Tibial nerve (tissue), 4 donors: ENCODE data around the gene SLC9A9. TPM values are rescaled to one million over a fixed set of nuclear protein-coding genes. Genes with fewer than 3 reads are reported as not detected.
A peak's percentile ranks its signal among the peaks of the same experiment; 100 is the strongest.

Source experiments
- DNase-seq, 2 donors: peaks; one replicate each; pipeline ENCODE4 v3.0.0-alpha.2; 2019; ENCODE audit warnings: low spot score in 2 of 2
- H3K27ac ChIP-seq, 4 donors: fragments of 200-600 bp; sonication (generic) in 3 of 4; one replicate each; pipeline ENCODE4 v1.5.1; 2017 to 2019; ENCODE audit warnings: mild to moderate bottlenecking in 1 of 4
- H3K27me3 ChIP-seq, 2 donors: fragments of 200-600 bp; sonication (generic) in 1 of 2; one replicate each; pipeline versions ENCODE4 v1.5.1 to v1.6.0; 2017 to 2019
- H3K36me3 ChIP-seq, 3 donors: fragments of 200-600 bp; sonication (generic); one replicate each; pipeline ENCODE4 v1.5.1; 2018 to 2019
- H3K4me1 ChIP-seq, 4 donors: fragments of 200-600 bp; sonication (generic) in 3 of 4; one replicate each; pipeline ENCODE4 v1.5.1; 2017 to 2019
- H3K4me3 ChIP-seq, 4 donors: fragments of 200-600 bp; sonication (generic) in 3 of 4; one replicate each; pipeline ENCODE4 v1.5.1; 2017 to 2019; ENCODE audit warnings: mild to moderate bottlenecking in 1 of 4, moderate library complexity in 1 of 4
- H3K9me3 ChIP-seq, 4 donors: fragments of 200-600 bp; sonication (generic) in 3 of 4; one replicate each; pipeline ENCODE4 v1.5.1; 2017 to 2019
- CTCF ChIP-seq, 5 experiments: fragments of 200-600 bp in 3 of 5; fragments of 450-650 bp in 2 of 5; sonication (generic) in 3 of 5; IDR thresholded peaks; one replicate each; pipeline ENCODE4 v1.5.1; 2016 to 2019; ENCODE audit warnings: antibody characterized with exemption in 5 of 5, mild to moderate bottlenecking in 3 of 5, moderate library complexity in 2 of 5
- EP300 ChIP-seq, 2 donors: sonication (generic); formaldehyde crosslinking; IDR thresholded peaks; one replicate each; pipeline ENCODE4 v1.6.1; 2017; ENCODE audit warnings: antibody characterized with exemption in 2 of 2, mild to moderate bottlenecking in 1 of 2
- POLR2A ChIP-seq, 2 donors: fragments of 450-650 bp; IDR thresholded peaks; one replicate each; pipeline ENCODE4 v1.6.1; 2017; ENCODE audit warnings: antibody characterized with exemption in 2 of 2, mild to moderate bottlenecking in 2 of 2, moderate library complexity in 2 of 2
- WGBS, 2 donors: methylation state at CpG; one replicate each; pipeline ENCODE4 v1.1.5; 2018; 5-methylcytosine and 5-hydroxymethylcytosine counted together
- total RNA-seq, 4 donors: library from RNA; depleted of rRNA; stranded (reverse); fragments of >200 nt; gene quantifications; one replicate each; pipeline ENCODE4 v1.1.0, GENCODE V29; 2016

SLC9A9 gene
- total RNA-seq, 4 donors from 2014 or later = 7.6 to 11.1 (median 9.2) TPM

GRCh38 chr3:143596957-143597642, 251.2 kb downstream of the SLC9A9 start:
- TF ChIP-seq EP300 (IDR thresholded peaks at IDR 0.05) (no peak), CTCF (IDR thresholded peaks at IDR 0.05) (no peak), POLR2A (IDR thresholded peaks at IDR 0.05) (no peak)
- Histone ChIP-seq H3K4me1 (no peaks in the 10 kb centered on the region), H3K27me3 (no peaks in the 10 kb centered on the region), H3K36me3 (no peaks in the 10 kb centered on the region), H3K4me3 (no peak overlapping the region), H3K27ac (no peak overlapping the region), H3K9me3 (no peaks in the 10 kb centered on the region)
- DNase-seq = no peak
- 79% methylated on average over 18 of the region's 18 CpGs for WGBS, 2 donors

DNA sequence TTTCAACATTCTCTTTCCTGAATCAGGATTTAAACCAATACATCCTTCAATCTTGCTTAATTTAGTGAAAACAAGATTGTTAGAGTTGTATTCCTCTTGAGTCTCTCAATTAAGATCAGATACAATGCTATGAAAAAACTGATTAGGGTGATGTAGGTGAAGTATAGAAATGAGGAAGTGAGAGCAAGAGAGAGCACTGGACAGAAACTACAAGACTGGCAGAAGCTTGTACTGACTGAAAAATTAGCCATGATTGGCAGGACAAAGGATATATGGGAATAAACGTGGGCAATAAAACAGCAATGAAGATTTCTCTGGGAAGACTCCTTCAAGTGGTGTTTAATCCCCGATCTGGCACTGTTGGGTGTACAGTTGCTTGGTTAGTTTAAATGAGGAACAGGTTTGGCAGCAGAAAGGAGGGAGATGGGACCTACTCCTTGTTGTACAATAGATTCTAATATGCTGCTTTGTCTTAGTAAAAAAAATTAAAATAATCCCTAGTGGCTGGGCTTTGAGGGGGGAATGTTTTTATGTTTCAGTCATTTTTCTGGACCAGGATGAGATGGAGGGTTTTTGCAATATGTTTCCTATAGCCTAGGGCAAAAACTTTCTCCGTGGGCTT, 252.7 kb downstream of the SLC9A9 start:
- Histone ChIP-seq H3K27me3 (no peaks in the 10 kb centered on the region), H3K9me3 (no peaks in the 10 kb centered on the region), H3K4me3 (no peak overlapping the region), H3K27ac (no peak overlapping the region), H3K36me3 (no peaks in the 10 kb centered on the region), H3K4me1 (no peaks in the 10 kb centered on the region)
- DNase-seq = no peak
- no peak for TF ChIP-seq POLR2A (IDR thresholded peaks at IDR 0.05)
- no peak for TF ChIP-seq CTCF (IDR thresholded peaks at IDR 0.05)
- TF ChIP-seq EP300 (IDR thresholded peaks at IDR 0.05) = no peak
- 64 to 78% methylated on average over 3 of the region's 3 CpGs for WGBS, 2 donors

DNA sequence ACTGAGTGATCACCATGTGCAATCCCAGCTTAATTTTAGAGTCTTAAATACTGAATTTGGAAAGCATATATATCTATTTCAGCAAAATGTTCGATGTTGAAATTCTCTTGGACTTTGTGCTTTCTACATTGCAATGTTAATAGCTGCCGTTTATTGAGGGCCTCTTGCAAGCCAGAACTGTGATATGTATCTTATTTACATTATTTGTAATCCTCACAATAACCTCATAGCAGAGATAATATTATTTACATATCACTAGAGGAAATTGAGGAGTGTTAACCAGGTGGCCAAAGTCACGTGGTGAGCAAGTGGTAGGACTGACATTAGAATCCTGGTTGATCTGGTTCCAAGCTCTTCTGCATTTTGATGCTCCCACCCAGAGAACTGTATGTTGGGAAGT, 254.1 kb downstream of the SLC9A9 start:
- no peak overlapping the region for H3K4me3 ChIP-seq
- 84 to 87% methylated on average over 3 of the region's 3 CpGs for WGBS, 2 donors
- H3K36me3 ChIP-seq = no peaks in the 10 kb centered on the region
- H3K27me3 ChIP-seq = no peaks in the 10 kb centered on the region
- no peaks in the 10 kb centered on the region for H3K9me3 ChIP-seq
- H3K4me1 ChIP-seq = no peaks in the 10 kb centered on the region
- TF ChIP-seq EP300 (IDR thresholded peaks at IDR 0.05) (no peak), CTCF (IDR thresholded peaks at IDR 0.05) (no peak), POLR2A (IDR thresholded peaks at IDR 0.05) (no peak)
- no peak overlapping the region for H3K27ac ChIP-seq
- no peak for DNase-seq

DNA sequence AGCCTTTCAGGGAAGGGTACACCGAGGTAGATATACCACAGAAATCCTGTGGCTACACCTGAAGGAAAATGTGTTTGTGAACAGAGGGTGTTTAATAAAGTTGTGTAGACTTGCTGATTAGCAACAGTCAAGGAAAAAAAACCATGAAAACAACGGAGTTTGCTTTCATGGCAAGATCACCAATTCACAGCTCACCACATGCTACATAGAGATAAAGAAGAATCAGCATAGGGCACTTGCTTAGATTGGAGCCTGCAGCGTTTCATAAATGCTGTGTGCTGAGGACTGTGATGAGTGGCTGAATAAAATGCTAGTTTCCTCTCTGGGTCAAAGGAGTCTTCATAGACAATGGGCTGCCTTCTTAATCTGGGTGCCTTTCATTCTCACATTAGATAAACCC, 257.6 kb downstream of the SLC9A9 start:
- Histone ChIP-seq H3K9me3 (no peaks in the 10 kb centered on the region), H3K27me3 (no peaks in the 10 kb centered on the region), H3K4me1 (peaks cover 0 to 9% (median 0%) of the 10 kb centered on the region in 4 donors), H3K27ac (no peak overlapping the region), H3K4me3 (no peak overlapping the region), H3K36me3 (no peaks in the 10 kb centered on the region)
- no peak for DNase-seq
- WGBS, 2 donors = 56% methylated on average over 3 of the region's 3 CpGs
- TF ChIP-seq CTCF (IDR thresholded peaks at IDR 0.05) (no peak), EP300 (IDR thresholded peaks at IDR 0.05) (no peak), POLR2A (IDR thresholded peaks at IDR 0.05) (no peak)

- no peaks in the 10 kb centered on the region for H3K27me3 ChIP-seq
- peaks cover 0 to 9% (median 0%) of the 10 kb centered on the region in 4 donors for H3K4me1 ChIP-seq
- WGBS, 2 donors = 46 to 51% methylated on average over 2 of the region's 2 CpGs
- no peak for DNase-seq
- H3K4me3 ChIP-seq = no peak overlapping the region
- H3K9me3 ChIP-seq = no peaks in the 10 kb centered on the region
- H3K27ac ChIP-seq = peak overlapping the region in 2 of 4 donors; percentile 28 to 63
- H3K36me3 ChIP-seq = no peaks in the 10 kb centered on the region
- no peak for TF ChIP-seq CTCF (IDR thresholded peaks at IDR 0.05)
- no peak for TF ChIP-seq EP300 (IDR thresholded peaks at IDR 0.05)
- TF ChIP-seq POLR2A (IDR thresholded peaks at IDR 0.05) = no peak
Measured at GRCh38 chr3:143586576-143586975, 261.7 kb downstream of the SLC9A9 start.
